GM10266 (cell line): Measurements from ENCODE around the gene PPP4R1.

ENCODE experiments used
- DNase-seq: peaks from one replicate; pipeline ENCODE4 v3.0.0; 2012; ENCODE audit errors: extremely low spot score
- TF ChIP-seq, protein P1 (sequence below): IDR thresholded peaks from 2 replicates; pipeline ENCODE4 v1.5.1; 2012; ENCODE audit warnings: mild to moderate bottlenecking, low read depth; ENCODE audit not compliant: control insufficient read depth, insufficient read depth; ENCODE audit errors: missing control alignments

The PPP4R1 gene, protein sequence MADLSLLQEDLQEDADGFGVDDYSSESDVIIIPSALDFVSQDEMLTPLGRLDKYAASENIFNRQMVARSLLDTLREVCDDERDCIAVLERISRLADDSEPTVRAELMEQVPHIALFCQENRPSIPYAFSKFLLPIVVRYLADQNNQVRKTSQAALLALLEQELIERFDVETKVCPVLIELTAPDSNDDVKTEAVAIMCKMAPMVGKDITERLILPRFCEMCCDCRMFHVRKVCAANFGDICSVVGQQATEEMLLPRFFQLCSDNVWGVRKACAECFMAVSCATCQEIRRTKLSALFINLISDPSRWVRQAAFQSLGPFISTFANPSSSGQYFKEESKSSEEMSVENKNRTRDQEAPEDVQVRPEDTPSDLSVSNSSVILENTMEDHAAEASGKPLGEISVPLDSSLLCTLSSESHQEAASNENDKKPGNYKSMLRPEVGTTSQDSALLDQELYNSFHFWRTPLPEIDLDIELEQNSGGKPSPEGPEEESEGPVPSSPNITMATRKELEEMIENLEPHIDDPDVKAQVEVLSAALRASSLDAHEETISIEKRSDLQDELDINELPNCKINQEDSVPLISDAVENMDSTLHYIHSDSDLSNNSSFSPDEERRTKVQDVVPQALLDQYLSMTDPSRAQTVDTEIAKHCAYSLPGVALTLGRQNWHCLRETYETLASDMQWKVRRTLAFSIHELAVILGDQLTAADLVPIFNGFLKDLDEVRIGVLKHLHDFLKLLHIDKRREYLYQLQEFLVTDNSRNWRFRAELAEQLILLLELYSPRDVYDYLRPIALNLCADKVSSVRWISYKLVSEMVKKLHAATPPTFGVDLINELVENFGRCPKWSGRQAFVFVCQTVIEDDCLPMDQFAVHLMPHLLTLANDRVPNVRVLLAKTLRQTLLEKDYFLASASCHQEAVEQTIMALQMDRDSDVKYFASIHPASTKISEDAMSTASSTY

DNA sequence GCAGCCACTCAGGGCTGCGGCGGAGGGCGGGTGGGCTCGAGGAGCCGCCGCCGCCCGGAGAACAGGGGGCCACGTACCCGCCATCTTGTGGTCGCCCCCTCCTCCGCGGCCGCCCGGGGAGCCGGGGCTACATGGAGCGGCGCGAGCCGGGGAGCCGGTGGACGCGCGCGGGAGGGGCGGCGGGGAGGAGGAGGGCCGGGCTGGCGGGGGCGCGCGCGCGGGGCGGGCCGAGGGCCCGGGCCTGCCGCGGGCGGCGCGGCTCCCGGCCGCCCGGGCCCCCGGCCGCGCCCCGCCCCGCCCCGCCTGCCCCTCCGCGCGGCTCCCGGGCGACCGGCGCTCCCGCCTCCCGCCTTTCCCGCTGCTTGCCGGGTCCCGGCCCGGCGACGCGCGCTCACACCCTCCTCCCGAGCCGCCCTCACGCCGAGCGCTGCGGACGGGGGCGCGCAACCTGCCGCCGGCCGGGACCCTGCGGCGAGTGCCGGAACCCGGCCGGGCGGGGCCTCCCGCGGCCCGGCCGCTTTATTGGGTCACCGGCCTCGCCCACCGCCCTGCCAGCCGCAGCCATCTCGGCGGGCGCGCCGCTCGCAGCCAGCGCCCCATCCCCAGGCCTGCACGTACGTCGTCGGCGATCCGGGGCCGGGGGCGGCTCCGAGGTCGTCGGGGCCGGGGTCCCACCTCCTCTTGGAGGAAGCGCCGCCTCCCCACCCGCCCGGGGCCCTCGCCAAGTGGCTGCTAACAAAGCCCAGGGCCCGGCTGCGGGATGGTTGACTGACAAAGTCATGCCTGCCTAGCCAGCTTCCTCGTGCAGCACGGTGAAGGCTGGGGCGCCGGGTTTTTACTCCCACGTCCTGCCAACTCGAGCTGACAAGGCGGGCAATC lies at the start of gene PPP4R1:
Gene PPP4R1, minus strand, starts transcription at position 159 of the 879 bp plus-strand sequence. Its CDS starts 75 bp downstream, at position 84.
- DNase-seq, result peak; percentile 93
- TF ChIP-seq, protein P1, sequence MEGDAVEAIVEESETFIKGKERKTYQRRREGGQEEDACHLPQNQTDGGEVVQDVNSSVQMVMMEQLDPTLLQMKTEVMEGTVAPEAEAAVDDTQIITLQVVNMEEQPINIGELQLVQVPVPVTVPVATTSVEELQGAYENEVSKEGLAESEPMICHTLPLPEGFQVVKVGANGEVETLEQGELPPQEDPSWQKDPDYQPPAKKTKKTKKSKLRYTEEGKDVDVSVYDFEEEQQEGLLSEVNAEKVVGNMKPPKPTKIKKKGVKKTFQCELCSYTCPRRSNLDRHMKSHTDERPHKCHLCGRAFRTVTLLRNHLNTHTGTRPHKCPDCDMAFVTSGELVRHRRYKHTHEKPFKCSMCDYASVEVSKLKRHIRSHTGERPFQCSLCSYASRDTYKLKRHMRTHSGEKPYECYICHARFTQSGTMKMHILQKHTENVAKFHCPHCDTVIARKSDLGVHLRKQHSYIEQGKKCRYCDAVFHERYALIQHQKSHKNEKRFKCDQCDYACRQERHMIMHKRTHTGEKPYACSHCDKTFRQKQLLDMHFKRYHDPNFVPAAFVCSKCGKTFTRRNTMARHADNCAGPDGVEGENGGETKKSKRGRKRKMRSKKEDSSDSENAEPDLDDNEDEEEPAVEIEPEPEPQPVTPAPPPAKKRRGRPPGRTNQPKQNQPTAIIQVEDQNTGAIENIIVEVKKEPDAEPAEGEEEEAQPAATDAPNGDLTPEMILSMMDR, result no peak

DNA sequence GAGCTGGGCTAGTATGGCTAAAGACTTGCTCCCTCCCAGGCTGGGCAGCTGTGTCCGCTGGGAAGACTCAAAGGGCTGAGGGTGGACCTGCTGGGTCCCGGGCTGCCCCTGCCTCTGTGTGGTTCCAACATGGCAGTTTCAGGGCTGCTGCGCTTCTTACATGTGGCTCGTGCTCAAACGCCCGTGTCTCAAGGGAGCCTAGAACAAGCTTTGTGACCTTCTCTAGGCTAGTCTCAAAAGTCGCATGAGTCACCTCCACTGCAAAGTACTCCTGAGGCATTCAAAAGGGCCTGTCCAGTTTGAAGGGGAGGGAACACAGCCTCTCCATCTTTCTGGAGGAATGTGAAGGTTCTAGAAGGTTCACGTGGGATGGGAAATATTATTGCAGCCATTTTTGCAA lies 49.0 kb upstream of the PPP4R1 start:
- TF ChIP-seq, protein P1, result no peak
- no peak for DNase-seq

DNA sequence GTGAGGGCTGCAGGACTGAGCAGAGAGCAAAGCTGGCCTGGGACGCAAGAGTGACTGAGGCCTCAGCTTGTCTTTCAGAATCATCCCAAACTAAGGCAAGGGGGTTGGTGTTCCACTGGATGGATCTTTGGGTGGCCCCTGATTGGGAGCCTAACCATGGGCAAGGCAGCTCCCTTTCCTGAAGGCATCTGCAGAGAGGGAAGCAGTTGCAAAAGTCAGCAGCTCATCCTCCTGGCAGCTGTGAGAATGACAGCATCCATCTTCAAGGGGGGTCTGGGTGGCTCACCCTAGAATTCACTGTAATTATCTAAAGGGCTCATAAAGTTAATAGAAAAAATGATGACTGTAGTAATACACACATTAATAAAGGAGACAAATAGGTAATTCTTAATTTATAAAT lies 47.2 kb upstream of the PPP4R1 start:
- DNase-seq, result no peak
- TF ChIP-seq, protein P1, result peak; percentile 20

DNA sequence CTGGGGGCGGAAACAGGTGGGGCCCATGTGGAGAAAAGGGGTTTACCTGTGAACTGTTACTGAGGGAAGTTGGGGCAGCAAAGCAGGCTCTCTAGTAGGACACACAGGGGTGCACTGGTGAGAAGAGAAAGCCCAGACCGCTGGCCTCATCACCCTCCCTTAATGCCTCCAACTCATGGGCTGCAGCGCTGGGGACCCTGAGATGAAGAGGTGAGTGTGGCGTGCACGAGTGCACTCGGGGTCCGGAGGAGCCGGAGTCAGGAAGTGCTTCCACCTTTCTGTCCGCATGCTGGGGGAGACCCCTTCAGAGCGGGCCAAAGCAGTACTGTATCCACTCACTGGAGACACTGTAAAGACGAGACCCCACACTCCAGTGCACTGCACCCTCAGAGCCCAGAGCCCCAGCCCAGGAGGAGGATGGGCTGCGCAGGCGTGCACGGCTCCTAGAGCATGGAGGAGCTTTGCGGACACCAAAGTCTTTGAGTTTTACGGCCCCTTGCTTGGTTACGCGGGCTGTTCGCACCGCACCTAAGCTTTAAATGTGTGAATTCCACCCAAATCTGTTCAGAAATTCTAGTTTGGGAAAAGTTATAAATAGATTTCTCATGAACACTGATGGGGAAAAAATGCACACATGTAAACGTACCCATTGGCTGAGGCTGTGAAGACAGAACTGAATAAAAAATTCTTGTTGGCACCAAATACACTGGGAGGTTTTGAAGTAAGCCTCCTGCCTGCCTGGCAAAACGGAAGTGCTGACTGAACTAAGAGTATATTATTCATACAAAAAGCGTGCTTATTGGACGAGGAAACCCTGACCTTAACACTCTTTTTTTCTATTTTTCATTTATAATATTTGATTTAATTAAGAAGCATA lies 45.4 kb upstream of the PPP4R1 start:
- TF ChIP-seq, protein P1, result no peak

DNA sequence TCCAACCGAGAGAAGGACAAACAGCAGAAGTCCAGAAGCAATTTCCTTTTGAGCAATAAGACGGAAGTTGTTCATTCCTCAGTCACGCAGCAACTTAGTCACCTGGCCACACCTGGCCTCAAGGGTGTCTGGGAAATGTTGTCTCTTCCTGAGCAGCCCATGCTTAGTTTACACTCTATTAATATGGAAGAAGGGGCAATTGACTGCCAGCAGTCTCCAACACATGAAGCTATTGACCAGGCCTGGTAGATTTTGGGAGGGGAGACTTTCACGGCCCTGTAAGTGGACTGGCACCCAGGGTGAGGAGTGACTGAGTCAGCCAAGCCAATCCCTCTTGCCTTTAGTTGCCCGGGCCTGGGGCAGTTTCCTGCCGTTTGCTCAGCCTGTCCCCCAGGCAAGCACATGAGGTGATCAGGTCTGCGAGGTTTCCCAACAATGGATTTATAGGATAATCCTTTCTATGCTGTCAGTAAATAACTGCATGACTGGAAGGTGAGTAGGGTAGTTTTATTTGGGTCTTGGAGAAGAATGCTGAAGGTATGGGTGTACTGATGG lies 43.8 kb upstream of the PPP4R1 start:
- TF ChIP-seq, protein P1, result no peak
- no peak for DNase-seq

More for the DNA sequence above, 45.4 kb upstream of the PPP4R1 start:
- no peak for DNase-seq
